Right kidney (tissue), 1 donor: Measurements from ENCODE around the gene RHOH.
"Not testable (repeated sequence)": the region's sequence is repeated elsewhere in the genome, so short reads cannot be mapped to it uniquely, and the experiment has no call there.

ENCODE experiments used
- DNase-seq: peaks from one replicate; pipeline ENCODE4 v3.0.0-alpha.2; 2016

Gene RHOH

GRCh38 chr4:40262077-40262528, 65.3 kb downstream of the RHOH start:
- no peak for DNase-seq

GRCh38 chr4:40262861-40263260, 66.0 kb downstream of the RHOH start:
- no peak for DNase-seq

GRCh38 chr4:40264497-40264896, 67.7 kb downstream of the RHOH start:
- no peak for DNase-seq

GRCh38 chr4:40264995-40265909, 68.4 kb downstream of the RHOH start:
- DNase-seq: no peak

GRCh38 chr4:40265910-40266274, 69.1 kb downstream of the RHOH start:
- no peak for DNase-seq

- no peak for DNase-seq
Observed at GRCh38 chr4:40269133-40269532, 72.3 kb downstream of the RHOH start.

- no peak for DNase-seq
Observed at GRCh38 chr4:40270609-40271008, 73.8 kb downstream of the RHOH start.

GRCh38 chr4:40275065-40275730, 78.4 kb downstream of the RHOH start:
- DNase-seq: no peak

GRCh38 chr4:40276546-40276945, 79.7 kb downstream of the RHOH start:
- no peak for DNase-seq

GRCh38 chr4:40280586-40280985, 83.8 kb downstream of the RHOH start:
- DNase-seq: no peak

GRCh38 chr4:40281099-40281498, 84.3 kb downstream of the RHOH start:
- no peak for DNase-seq

- no peak for DNase-seq
Observed at GRCh38 chr4:40281913-40282312, 85.1 kb downstream of the RHOH start.

- not testable (repeated sequence) for DNase-seq
Observed at GRCh38 chr4:40282857-40283256, 86.0 kb downstream of the RHOH start.

- peak; percentile 30 for DNase-seq
Observed at GRCh38 chr4:40283413-40283812, 86.6 kb downstream of the RHOH start.

GRCh38 chr4:40283968-40284367, 87.1 kb downstream of the RHOH start:
- DNase-seq: no peak

GRCh38 chr4:40285692-40286091, 88.9 kb downstream of the RHOH start:
- DNase-seq: no peak

- no peak for DNase-seq
Observed at GRCh38 chr4:40288566-40288965, 91.7 kb downstream of the RHOH start.

GRCh38 chr4:40289366-40290188, 92.7 kb downstream of the RHOH start:
- no peak for DNase-seq

GRCh38 chr4:40290611-40291186, 93.9 kb downstream of the RHOH start:
- not testable (repeated sequence) for DNase-seq

GRCh38 chr4:40292313-40292759, 95.5 kb downstream of the RHOH start:
- DNase-seq: no peak

- DNase-seq: no peak
Observed at GRCh38 chr4:40294339-40294738, 97.5 kb downstream of the RHOH start.

- DNase-seq: not testable (repeated sequence)
Observed at GRCh38 chr4:40295030-40295429, 98.2 kb downstream of the RHOH start.
